Stimulated activated CD8-positive, alpha-beta memory T cell treated with anti-CD3 and anti-CD28 coated beads, Interleukin-7, amount 100 ng/mL, for 24 hours (primary cell): ENCODE data around the gene EME2.

Source experiments
- DNase-seq: peaks from one replicate; pipeline ENCODE4 v3.0.0-alpha.2; 2020; ENCODE audit warnings: low read depth

Gene EME2

GRCh38 chr16:1745900-1746692 is 26.5 kb upstream of the EME2 start:
- DNase-seq: no peak

GRCh38 chr16:1746693-1747195 is 25.9 kb upstream of the EME2 start:
- no peak for DNase-seq

GRCh38 chr16:1747934-1748333 is 24.7 kb upstream of the EME2 start:
- no peak for DNase-seq

- DNase-seq: no peak
Measured at GRCh38 chr16:1749152-1750117, 23.2 kb upstream of the EME2 start.

- no peak for DNase-seq
Measured at GRCh38 chr16:1751946-1752345, 20.7 kb upstream of the EME2 start.

- no peak for DNase-seq
Measured at GRCh38 chr16:1752853-1753252, 19.8 kb upstream of the EME2 start.

GRCh38 chr16:1754204-1754603 is 18.4 kb upstream of the EME2 start:
- DNase-seq: no peak

GRCh38 chr16:1757714-1758461 is 14.7 kb upstream of the EME2 start:
- DNase-seq: no peak

GRCh38 chr16:1758923-1759322 is 13.7 kb upstream of the EME2 start:
- DNase-seq: no peak

- no peak for DNase-seq
Measured at GRCh38 chr16:1759511-1759910, 13.1 kb upstream of the EME2 start.

GRCh38 chr16:1760911-1761310 is 11.7 kb upstream of the EME2 start:
- DNase-seq: no peak

GRCh38 chr16:1761751-1762150 is 10.9 kb upstream of the EME2 start:
- DNase-seq: no peak

GRCh38 chr16:1762196-1762878 is 10.3 kb upstream of the EME2 start:
- DNase-seq: no peak

GRCh38 chr16:1762879-1763520 is 9.6 kb upstream of the EME2 start:
- no peak for DNase-seq

- no peak for DNase-seq
Measured at GRCh38 chr16:1763521-1764511, 8.8 kb upstream of the EME2 start.

GRCh38 chr16:1764971-1765370 is 7.6 kb upstream of the EME2 start:
- DNase-seq: no peak

- no peak for DNase-seq
Measured at GRCh38 chr16:1765826-1766225, 6.8 kb upstream of the EME2 start.

GRCh38 chr16:1766231-1766630 is 6.4 kb upstream of the EME2 start:
- DNase-seq: no peak

GRCh38 chr16:1766701-1767100 is 5.9 kb upstream of the EME2 start:
- no peak for DNase-seq
